HG03039 (cell line): ENCODE data around the gene SOCS2.
A peak's percentile ranks its signal among the peaks of the same experiment; 100 is the strongest.
"Not testable (repeated sequence)": the region's sequence is repeated elsewhere in the genome, so short reads cannot be mapped to it uniquely, and the experiment has no call there.

Experiments used
- ATAC-seq: cut with Tn5 transposase; IDR thresholded peaks from one replicate; pipeline ENCODE4 v1.9.1; 2021; ENCODE audit warnings: mild to moderate bottlenecking, moderate library complexity; ENCODE audit not compliant: unreplicated experiment

SOCS2 gene

GRCh38 chr12:93592641-93593406 lies 20.3 kb downstream of the SOCS2 start:
- ATAC-seq: no peak

- no peak for ATAC-seq
These were observed 21.4 kb downstream of the SOCS2 start for GRCh38 chr12:93593843-93594242.

GRCh38 chr12:93594766-93595311 lies 22.4 kb downstream of the SOCS2 start:
- ATAC-seq: no peak

- no peak for ATAC-seq
These were observed 22.9 kb downstream of the SOCS2 start for GRCh38 chr12:93595351-93595750.

- no peak for ATAC-seq
These were observed 25.1 kb downstream of the SOCS2 start for GRCh38 chr12:93597608-93598007.

GRCh38 chr12:93599192-93599591 lies 26.7 kb downstream of the SOCS2 start:
- ATAC-seq: no peak

- ATAC-seq: no peak
These were observed 29.1 kb downstream of the SOCS2 start for GRCh38 chr12:93601591-93601990.

- no peak for ATAC-seq
These were observed 30.6 kb downstream of the SOCS2 start for GRCh38 chr12:93602897-93603668.

GRCh38 chr12:93603762-93604161 lies 31.3 kb downstream of the SOCS2 start:
- ATAC-seq: no peak

- no peak for ATAC-seq
These were observed 35.8 kb downstream of the SOCS2 start for GRCh38 chr12:93608313-93608712.

- no peak for ATAC-seq
These were observed 37.1 kb downstream of the SOCS2 start for GRCh38 chr12:93609281-93610192.

GRCh38 chr12:93612776-93613175 lies 40.3 kb downstream of the SOCS2 start:
- ATAC-seq: no peak

- no peak for ATAC-seq
These were observed 42.6 kb downstream of the SOCS2 start for GRCh38 chr12:93614917-93615596.

- ATAC-seq: no peak
These were observed 44.2 kb downstream of the SOCS2 start for GRCh38 chr12:93616584-93617101.

GRCh38 chr12:93618891-93619410 lies 46.5 kb downstream of the SOCS2 start:
- no peak for ATAC-seq

GRCh38 chr12:93621986-93622385 lies 49.5 kb downstream of the SOCS2 start:
- no peak for ATAC-seq

GRCh38 chr12:93622485-93622884 lies 50.0 kb downstream of the SOCS2 start:
- no peak for ATAC-seq

- ATAC-seq: peak; percentile 73
These were observed 52.3 kb downstream of the SOCS2 start for GRCh38 chr12:93624595-93625294.

- not testable (repeated sequence) for ATAC-seq
These were observed 52.8 kb downstream of the SOCS2 start for GRCh38 chr12:93625295-93625645.
